ENCODE measurements around the gene P2RY2. TPM values are rescaled to one million over a fixed set of nuclear protein-coding genes. Genes with fewer than 3 reads are reported as not detected.
A peak's percentile ranks its signal among the peaks of the same experiment; 100 is the strongest.

The P2RY2 gene
- total and polyA plus RNA-seq, 2 donors (not counting 1 experiment from before 2014, with no cell fraction given): 0.05 to 0.17 TPM

DNA sequence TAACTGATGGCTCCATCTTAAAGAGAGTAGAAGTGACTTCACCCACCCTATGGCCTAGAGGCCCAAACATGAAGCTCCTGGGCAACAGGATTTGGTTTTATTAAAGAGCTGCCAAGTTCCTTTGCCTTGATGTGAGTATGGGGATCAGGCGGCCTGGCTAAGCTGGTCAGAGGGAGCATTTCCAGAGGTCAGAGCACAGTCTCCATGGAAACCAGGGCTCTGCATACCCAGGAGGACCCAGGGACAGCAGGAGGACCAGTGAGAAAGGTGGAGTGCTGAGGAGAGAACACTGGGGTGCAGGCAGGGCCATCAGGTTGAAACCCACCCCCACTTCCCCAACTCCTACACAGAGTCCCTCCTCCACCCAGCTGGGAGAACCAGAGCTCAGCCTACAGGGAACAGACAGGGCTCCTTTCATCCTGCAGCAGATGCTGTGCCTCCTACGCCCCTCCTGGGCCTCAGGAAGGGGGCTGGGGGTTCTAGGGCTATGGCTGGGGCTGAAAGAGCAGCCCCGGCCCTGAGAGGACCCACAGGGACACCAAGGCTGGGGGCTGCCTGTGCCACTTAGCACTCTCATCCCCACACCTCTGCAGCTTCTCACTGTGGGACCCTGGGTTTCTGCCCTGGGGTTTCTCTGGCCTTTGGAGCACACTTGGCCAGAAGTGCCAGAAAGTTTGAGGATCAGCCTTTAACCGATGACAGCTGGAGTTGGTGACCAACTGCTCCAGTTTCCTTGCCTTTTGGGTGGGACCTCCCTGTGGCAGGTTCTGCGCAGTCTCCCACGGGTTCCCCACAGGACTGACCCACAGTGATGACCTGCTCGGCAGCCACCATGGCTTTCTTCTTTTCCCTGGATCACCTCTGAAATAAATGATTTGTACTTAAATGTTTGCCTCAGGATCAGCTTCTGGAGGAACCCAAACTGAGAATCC lies 40.3 kb downstream of the P2RY2 start:
- H3K4me3 ChIP-seq (replicated peaks in 1 of 4; ENCODE audit: control extremely low read depth in 1 of 4, insufficient read depth in 1 of 4, low read depth in 3 of 4, low read length in 4 of 4): no peak overlapping the region
- TF ChIP-seq, protein P1, sequence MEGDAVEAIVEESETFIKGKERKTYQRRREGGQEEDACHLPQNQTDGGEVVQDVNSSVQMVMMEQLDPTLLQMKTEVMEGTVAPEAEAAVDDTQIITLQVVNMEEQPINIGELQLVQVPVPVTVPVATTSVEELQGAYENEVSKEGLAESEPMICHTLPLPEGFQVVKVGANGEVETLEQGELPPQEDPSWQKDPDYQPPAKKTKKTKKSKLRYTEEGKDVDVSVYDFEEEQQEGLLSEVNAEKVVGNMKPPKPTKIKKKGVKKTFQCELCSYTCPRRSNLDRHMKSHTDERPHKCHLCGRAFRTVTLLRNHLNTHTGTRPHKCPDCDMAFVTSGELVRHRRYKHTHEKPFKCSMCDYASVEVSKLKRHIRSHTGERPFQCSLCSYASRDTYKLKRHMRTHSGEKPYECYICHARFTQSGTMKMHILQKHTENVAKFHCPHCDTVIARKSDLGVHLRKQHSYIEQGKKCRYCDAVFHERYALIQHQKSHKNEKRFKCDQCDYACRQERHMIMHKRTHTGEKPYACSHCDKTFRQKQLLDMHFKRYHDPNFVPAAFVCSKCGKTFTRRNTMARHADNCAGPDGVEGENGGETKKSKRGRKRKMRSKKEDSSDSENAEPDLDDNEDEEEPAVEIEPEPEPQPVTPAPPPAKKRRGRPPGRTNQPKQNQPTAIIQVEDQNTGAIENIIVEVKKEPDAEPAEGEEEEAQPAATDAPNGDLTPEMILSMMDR (conservative IDR thresholded peaks at IDR 0.05 in 1 of 2, IDR thresholded peaks at IDR 0.05 in 1 of 2; ENCODE audit: low read depth in 1 of 2, low read length in 2 of 2): no peak
- no peak for TF ChIP-seq EZH2 (IDR thresholded peaks at IDR 0.05; ENCODE audit: low read length, missing control alignments)
- peak overlapping the region; percentile 59 for H3K9ac ChIP-seq (ENCODE audit: insufficient read depth, low read length)
- H3K27ac ChIP-seq (ENCODE audit: insufficient read depth, low read length): peak overlapping the region; percentile 98
- DNase-seq (ENCODE audit: low read depth in 2 of 2): no peak
- H3K27me3 ChIP-seq (ENCODE audit: control insufficient read depth, insufficient read depth, low read length): no peaks in the 10 kb centered on the region
- no peaks in the 10 kb centered on the region for H4K20me1 ChIP-seq (ENCODE audit: control insufficient read depth, extremely low read depth, insufficient read depth, low read length)
- no peaks in the 10 kb centered on the region for H3K36me3 ChIP-seq (ENCODE audit: control insufficient read depth, insufficient read depth, low read length)
- H3K4me2 ChIP-seq (ENCODE audit: extremely low read depth, insufficient read depth, low read length): peak overlapping the region; percentile 70
- no peaks in the 10 kb centered on the region for H3K79me2 ChIP-seq (ENCODE audit: control insufficient read depth, insufficient read depth, low read length)
- H3K4me1 ChIP-seq (ENCODE audit: control insufficient read depth, extremely low read depth, insufficient read depth, low read length): peaks cover 14% of the 10 kb centered on the region
- peak overlapping the region; percentile 65 for H2AFZ ChIP-seq (ENCODE audit: low read length)
- no peaks in the 10 kb centered on the region for H3K9me3 ChIP-seq (ENCODE audit: control insufficient read depth, insufficient read depth, low read depth, low read length)

DNA sequence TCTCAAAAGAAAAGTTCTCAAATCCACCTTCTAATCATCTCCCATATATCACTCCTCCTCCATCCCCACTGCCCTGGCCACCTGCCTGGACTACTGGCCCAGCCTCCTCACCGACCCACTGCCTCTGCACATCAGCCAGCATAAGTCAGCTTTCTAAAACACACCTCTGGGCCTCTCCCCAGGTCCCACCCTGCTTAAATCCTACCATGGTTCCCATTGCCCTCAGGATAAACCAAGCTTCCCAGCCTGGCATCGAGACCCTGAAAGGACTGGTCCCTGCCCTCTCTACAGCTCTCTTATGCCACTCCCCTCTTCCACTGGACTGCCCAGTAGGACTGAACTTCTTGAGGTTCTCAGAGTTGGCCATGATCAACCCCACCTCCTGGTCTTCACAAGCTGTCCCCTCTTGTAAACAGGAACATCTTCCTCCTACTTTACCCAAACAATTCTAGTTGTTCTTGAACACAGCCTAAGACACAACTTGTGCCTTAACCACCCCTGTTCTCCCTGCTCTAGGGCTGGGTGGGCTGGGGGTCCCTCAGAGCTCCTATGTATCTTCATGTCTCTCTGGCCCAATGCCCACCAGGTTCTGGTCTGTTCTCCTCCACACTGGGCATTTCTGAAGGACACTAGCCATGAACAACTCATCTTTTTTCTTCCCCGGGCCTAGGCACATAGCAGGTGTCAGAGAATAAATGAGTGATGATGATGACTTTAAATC lies 41.5 kb downstream of the P2RY2 start:
- H2AFZ ChIP-seq (ENCODE audit: low read length): no peak overlapping the region
- H3K27me3 ChIP-seq (ENCODE audit: control insufficient read depth, insufficient read depth, low read length): no peaks in the 10 kb centered on the region
- H3K4me2 ChIP-seq (ENCODE audit: extremely low read depth, insufficient read depth, low read length): no peak overlapping the region
- H3K79me2 ChIP-seq (ENCODE audit: control insufficient read depth, insufficient read depth, low read length): no peaks in the 10 kb centered on the region
- H4K20me1 ChIP-seq (ENCODE audit: control insufficient read depth, extremely low read depth, insufficient read depth, low read length): no peaks in the 10 kb centered on the region
- DNase-seq (ENCODE audit: low read depth in 2 of 2): no peak
- no peak overlapping the region for H3K9ac ChIP-seq (ENCODE audit: insufficient read depth, low read length)
- no peak overlapping the region for H3K27ac ChIP-seq (ENCODE audit: insufficient read depth, low read length)
- H3K4me3 ChIP-seq (replicated peaks in 1 of 4; ENCODE audit: control extremely low read depth in 1 of 4, insufficient read depth in 1 of 4, low read depth in 3 of 4, low read length in 4 of 4): no peak overlapping the region
- H3K36me3 ChIP-seq (ENCODE audit: control insufficient read depth, insufficient read depth, low read length): no peaks in the 10 kb centered on the region
- TF ChIP-seq EZH2 (IDR thresholded peaks at IDR 0.05; ENCODE audit: low read length, missing control alignments): no peak
- TF ChIP-seq, protein P1 (conservative IDR thresholded peaks at IDR 0.05 in 1 of 2, IDR thresholded peaks at IDR 0.05 in 1 of 2; ENCODE audit: low read depth in 1 of 2, low read length in 2 of 2): no peak
- peaks cover 14% of the 10 kb centered on the region for H3K4me1 ChIP-seq (ENCODE audit: control insufficient read depth, extremely low read depth, insufficient read depth, low read length)
- no peaks in the 10 kb centered on the region for H3K9me3 ChIP-seq (ENCODE audit: control insufficient read depth, insufficient read depth, low read depth, low read length)

DNA sequence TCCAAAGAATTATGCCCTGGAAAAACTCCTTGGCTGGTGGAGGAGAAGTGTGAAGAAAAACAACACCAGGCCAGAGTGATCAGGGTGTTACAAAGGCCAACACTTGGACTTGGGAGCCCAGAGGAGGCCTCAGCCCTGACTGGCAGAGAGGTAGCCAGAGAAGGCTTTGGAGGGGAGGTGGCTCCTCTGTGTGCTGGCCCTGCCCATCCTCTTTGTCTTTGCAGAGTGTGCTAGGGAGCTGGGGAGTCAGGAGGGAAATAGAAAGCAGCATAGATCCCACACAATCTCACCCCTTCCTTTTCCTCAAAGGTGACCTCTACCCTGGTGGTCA lies 42.0 kb downstream of the P2RY2 start:
- no peaks in the 10 kb centered on the region for H3K9me3 ChIP-seq (ENCODE audit: control insufficient read depth, insufficient read depth, low read depth, low read length)

More for the DNA sequence above, 42.0 kb downstream of the P2RY2 start:
- peaks cover 14% of the 10 kb centered on the region for H3K4me1 ChIP-seq (ENCODE audit: control insufficient read depth, extremely low read depth, insufficient read depth, low read length)
- TF ChIP-seq, protein P1 (conservative IDR thresholded peaks at IDR 0.05 in 1 of 2, IDR thresholded peaks at IDR 0.05 in 1 of 2; ENCODE audit: low read depth in 1 of 2, low read length in 2 of 2): no peak
- no peak for TF ChIP-seq EZH2 (IDR thresholded peaks at IDR 0.05; ENCODE audit: low read length, missing control alignments)
- no peak overlapping the region for H3K9ac ChIP-seq (ENCODE audit: insufficient read depth, low read length)
- no peaks in the 10 kb centered on the region for H3K79me2 ChIP-seq (ENCODE audit: control insufficient read depth, insufficient read depth, low read length)
- H3K4me3 ChIP-seq (replicated peaks in 1 of 4; ENCODE audit: control extremely low read depth in 1 of 4, insufficient read depth in 1 of 4, low read depth in 3 of 4, low read length in 4 of 4): no peak overlapping the region
- H3K36me3 ChIP-seq (ENCODE audit: control insufficient read depth, insufficient read depth, low read length): no peaks in the 10 kb centered on the region
- H2AFZ ChIP-seq (ENCODE audit: low read length): no peak overlapping the region
- H3K27ac ChIP-seq (ENCODE audit: insufficient read depth, low read length): no peak overlapping the region
- H3K4me2 ChIP-seq (ENCODE audit: extremely low read depth, insufficient read depth, low read length): no peak overlapping the region
- no peak for DNase-seq (ENCODE audit: low read depth in 2 of 2)
- H3K27me3 ChIP-seq (ENCODE audit: control insufficient read depth, insufficient read depth, low read length): peaks cover 3% of the 10 kb centered on the region
- H4K20me1 ChIP-seq (ENCODE audit: control insufficient read depth, extremely low read depth, insufficient read depth, low read length): no peaks in the 10 kb centered on the region
